ENCODE data around the gene RANBP10.

RANBP10 gene

GRCh38 chr16:67750466-67750865, 55.9 kb downstream of the RANBP10 start:
- Histone ChIP-seq H3K4me3 (ENCODE audit: insufficient read depth, low read depth, low read length, poor library complexity, severe bottlenecking) (no peak overlapping the region), H3K27me3 (replicated peaks; ENCODE audit: control insufficient read depth, insufficient read depth, low read length, poor library complexity, severe bottlenecking) (no peaks in the 10 kb centered on the region), H3K4me1 (ENCODE audit: control insufficient read depth, insufficient read depth, low read length, poor library complexity, severe bottlenecking) (no peaks in the 10 kb centered on the region), H3K36me3 (ENCODE audit: control insufficient read depth, insufficient read depth, low read length) (no peaks in the 10 kb centered on the region), H3K9me3 (ENCODE audit: control insufficient read depth, low read length) (no peaks in the 10 kb centered on the region), H3K27ac (ENCODE audit: insufficient read depth, low read length, poor library complexity, severe bottlenecking) (no peak overlapping the region)
- DNase-seq, result no peak

GRCh38 chr16:67749436-67750078, 56.8 kb downstream of the RANBP10 start:
- no peak for DNase-seq
- Histone ChIP-seq H3K27ac (ENCODE audit: insufficient read depth, low read length, poor library complexity, severe bottlenecking) (no peak overlapping the region), H3K27me3 (replicated peaks; ENCODE audit: control insufficient read depth, insufficient read depth, low read length, poor library complexity, severe bottlenecking) (no peaks in the 10 kb centered on the region), H3K4me1 (ENCODE audit: control insufficient read depth, insufficient read depth, low read length, poor library complexity, severe bottlenecking) (no peaks in the 10 kb centered on the region), H3K36me3 (ENCODE audit: control insufficient read depth, insufficient read depth, low read length) (no peaks in the 10 kb centered on the region), H3K4me3 (ENCODE audit: insufficient read depth, low read depth, low read length, poor library complexity, severe bottlenecking) (no peak overlapping the region), H3K9me3 (ENCODE audit: control insufficient read depth, low read length) (no peaks in the 10 kb centered on the region)

GRCh38 chr16:67748834-67749233, 57.5 kb downstream of the RANBP10 start:
- Histone ChIP-seq H3K4me3 (ENCODE audit: insufficient read depth, low read depth, low read length, poor library complexity, severe bottlenecking) (no peak overlapping the region), H3K27me3 (replicated peaks; ENCODE audit: control insufficient read depth, insufficient read depth, low read length, poor library complexity, severe bottlenecking) (no peaks in the 10 kb centered on the region), H3K4me1 (ENCODE audit: control insufficient read depth, insufficient read depth, low read length, poor library complexity, severe bottlenecking) (no peaks in the 10 kb centered on the region), H3K9me3 (ENCODE audit: control insufficient read depth, low read length) (no peaks in the 10 kb centered on the region), H3K36me3 (ENCODE audit: control insufficient read depth, insufficient read depth, low read length) (peaks cover 5% of the 10 kb centered on the region), H3K27ac (ENCODE audit: insufficient read depth, low read length, poor library complexity, severe bottlenecking) (no peak overlapping the region)
- DNase-seq, result no peak

- H3K4me1 ChIP-seq (ENCODE audit: control insufficient read depth, insufficient read depth, low read length, poor library complexity, severe bottlenecking), result no peaks in the 10 kb centered on the region
- H3K36me3 ChIP-seq (ENCODE audit: control insufficient read depth, insufficient read depth, low read length), result peaks cover 21% of the 10 kb centered on the region
- H3K4me3 ChIP-seq (ENCODE audit: insufficient read depth, low read depth, low read length, poor library complexity, severe bottlenecking), result no peak overlapping the region
- no peak overlapping the region for H3K27ac ChIP-seq (ENCODE audit: insufficient read depth, low read length, poor library complexity, severe bottlenecking)
- H3K27me3 ChIP-seq (replicated peaks; ENCODE audit: control insufficient read depth, insufficient read depth, low read length, poor library complexity, severe bottlenecking), result no peaks in the 10 kb centered on the region
- H3K9me3 ChIP-seq (ENCODE audit: control insufficient read depth, low read length), result no peaks in the 10 kb centered on the region
- DNase-seq, result no peak
Observed at GRCh38 chr16:67746846-67747245, 59.5 kb downstream of the RANBP10 start.

- Histone ChIP-seq H3K27me3 (replicated peaks; ENCODE audit: control insufficient read depth, insufficient read depth, low read length, poor library complexity, severe bottlenecking) (no peaks in the 10 kb centered on the region), H3K27ac (ENCODE audit: insufficient read depth, low read length, poor library complexity, severe bottlenecking) (no peak overlapping the region), H3K4me3 (ENCODE audit: insufficient read depth, low read depth, low read length, poor library complexity, severe bottlenecking) (no peak overlapping the region), H3K9me3 (ENCODE audit: control insufficient read depth, low read length) (no peaks in the 10 kb centered on the region), H3K36me3 (ENCODE audit: control insufficient read depth, insufficient read depth, low read length) (peaks cover 47% of the 10 kb centered on the region), H3K4me1 (ENCODE audit: control insufficient read depth, insufficient read depth, low read length, poor library complexity, severe bottlenecking) (no peaks in the 10 kb centered on the region)
- DNase-seq, result no peak
Observed at GRCh38 chr16:67741118-67741517, 65.2 kb downstream of the RANBP10 start.

GRCh38 chr16:67740391-67740790, 66.0 kb downstream of the RANBP10 start:
- Histone ChIP-seq H3K27ac (ENCODE audit: insufficient read depth, low read length, poor library complexity, severe bottlenecking) (no peak overlapping the region), H3K9me3 (ENCODE audit: control insufficient read depth, low read length) (no peaks in the 10 kb centered on the region), H3K4me3 (ENCODE audit: insufficient read depth, low read depth, low read length, poor library complexity, severe bottlenecking) (no peak overlapping the region), H3K4me1 (ENCODE audit: control insufficient read depth, insufficient read depth, low read length, poor library complexity, severe bottlenecking) (no peaks in the 10 kb centered on the region), H3K27me3 (replicated peaks; ENCODE audit: control insufficient read depth, insufficient read depth, low read length, poor library complexity, severe bottlenecking) (no peaks in the 10 kb centered on the region), H3K36me3 (ENCODE audit: control insufficient read depth, insufficient read depth, low read length) (peaks cover 47% of the 10 kb centered on the region)
- no peak for DNase-seq

- DNase-seq, result no peak
- Histone ChIP-seq H3K9me3 (ENCODE audit: control insufficient read depth, low read length) (no peaks in the 10 kb centered on the region), H3K27ac (ENCODE audit: insufficient read depth, low read length, poor library complexity, severe bottlenecking) (no peak overlapping the region), H3K27me3 (replicated peaks; ENCODE audit: control insufficient read depth, insufficient read depth, low read length, poor library complexity, severe bottlenecking) (no peaks in the 10 kb centered on the region), H3K36me3 (ENCODE audit: control insufficient read depth, insufficient read depth, low read length) (peaks cover 40% of the 10 kb centered on the region), H3K4me1 (ENCODE audit: control insufficient read depth, insufficient read depth, low read length, poor library complexity, severe bottlenecking) (no peaks in the 10 kb centered on the region), H3K4me3 (ENCODE audit: insufficient read depth, low read depth, low read length, poor library complexity, severe bottlenecking) (no peak overlapping the region)
Observed at GRCh38 chr16:67736858-67737257, 69.5 kb downstream of the RANBP10 start.

- H3K27me3 ChIP-seq (replicated peaks; ENCODE audit: control insufficient read depth, insufficient read depth, low read length, poor library complexity, severe bottlenecking), result no peaks in the 10 kb centered on the region
- peaks cover 46% of the 10 kb centered on the region for H3K36me3 ChIP-seq (ENCODE audit: control insufficient read depth, insufficient read depth, low read length)
- no peak for DNase-seq
- no peaks in the 10 kb centered on the region for H3K9me3 ChIP-seq (ENCODE audit: control insufficient read depth, low read length)
- H3K4me1 ChIP-seq (ENCODE audit: control insufficient read depth, insufficient read depth, low read length, poor library complexity, severe bottlenecking), result no peaks in the 10 kb centered on the region
- no peak overlapping the region for H3K27ac ChIP-seq (ENCODE audit: insufficient read depth, low read length, poor library complexity, severe bottlenecking)
- H3K4me3 ChIP-seq (ENCODE audit: insufficient read depth, low read depth, low read length, poor library complexity, severe bottlenecking), result no peak overlapping the region
Observed at GRCh38 chr16:67734731-67735201, 71.6 kb downstream of the RANBP10 start.

GRCh38 chr16:67733734-67734470, 72.5 kb downstream of the RANBP10 start:
- peaks cover 47% of the 10 kb centered on the region for H3K36me3 ChIP-seq (ENCODE audit: control insufficient read depth, insufficient read depth, low read length)
- H3K27ac ChIP-seq (ENCODE audit: insufficient read depth, low read length, poor library complexity, severe bottlenecking), result no peak overlapping the region
- no peaks in the 10 kb centered on the region for H3K4me1 ChIP-seq (ENCODE audit: control insufficient read depth, insufficient read depth, low read length, poor library complexity, severe bottlenecking)

GRCh38 chr16:67731753-67732095, 74.6 kb downstream of the RANBP10 start:
- DNase-seq, result no peak
- H3K4me3 ChIP-seq (ENCODE audit: insufficient read depth, low read depth, low read length, poor library complexity, severe bottlenecking), result no peak overlapping the region
- H3K9me3 ChIP-seq (ENCODE audit: control insufficient read depth, low read length), result no peaks in the 10 kb centered on the region
- peaks cover 66% of the 10 kb centered on the region for H3K36me3 ChIP-seq (ENCODE audit: control insufficient read depth, insufficient read depth, low read length)
- no peaks in the 10 kb centered on the region for H3K27me3 ChIP-seq (replicated peaks; ENCODE audit: control insufficient read depth, insufficient read depth, low read length, poor library complexity, severe bottlenecking)
- H3K27ac ChIP-seq (ENCODE audit: insufficient read depth, low read length, poor library complexity, severe bottlenecking), result no peak overlapping the region
- H3K4me1 ChIP-seq (ENCODE audit: control insufficient read depth, insufficient read depth, low read length, poor library complexity, severe bottlenecking), result no peaks in the 10 kb centered on the region

More at GRCh38 chr16:67733734-67734470, 72.5 kb downstream of the RANBP10 start:
- Histone ChIP-seq H3K4me3 (ENCODE audit: insufficient read depth, low read depth, low read length, poor library complexity, severe bottlenecking) (no peak overlapping the region), H3K27me3 (replicated peaks; ENCODE audit: control insufficient read depth, insufficient read depth, low read length, poor library complexity, severe bottlenecking) (no peaks in the 10 kb centered on the region), H3K9me3 (ENCODE audit: control insufficient read depth, low read length) (no peaks in the 10 kb centered on the region)
- DNase-seq, result no peak

All from effector memory CD4-positive, alpha-beta T cell (primary cell).